Calu3 (cell line): ENCODE data around the gene GRIK1. TPM values are rescaled to one million over a fixed set of nuclear protein-coding genes. Genes with fewer than 3 reads are reported as not detected.

Experiments
- BruUV-seq: library from RNA; stranded (reverse); fragments of 400-500 nt; replicated peaks from 2 replicates; lab custom pipeline; 2021; lab: Mats Ljungman, UMichigan
- CTCF ChIA-PET: fragments of 300-600 bp; sonication (Branson Sonifier 250); formaldehyde crosslinking; loops from one replicate; lab custom pipeline; 2022; ENCODE audit warnings: antibody characterized with exemption; lab: Charles Lee
- DNase-seq: peaks from one replicate; pipeline ENCODE4 v3.0.0; 2022
- H3K27ac Mint-ChIP-seq: one replicate; pipeline ENCODE4 v1.8.0; 2022; ENCODE audit warnings: mixed read lengths; ENCODE audit not compliant: unreplicated experiment
- H3K27me3 Mint-ChIP-seq: one replicate; pipeline ENCODE4 v1.8.0; 2022; ENCODE audit warnings: mixed read lengths; ENCODE audit not compliant: unreplicated experiment
- H3K36me3 Mint-ChIP-seq: one replicate; pipeline ENCODE4 v1.8.0; 2022; ENCODE audit warnings: mild to moderate bottlenecking, moderate library complexity, mixed read lengths; ENCODE audit not compliant: insufficient read depth, unreplicated experiment
- H3K4me1 Mint-ChIP-seq: one replicate; pipeline ENCODE4 v1.8.0; 2022; ENCODE audit warnings: mild to moderate bottlenecking, low read depth, mixed read lengths; ENCODE audit not compliant: unreplicated experiment
- H3K4me3 Mint-ChIP-seq: one replicate; pipeline ENCODE4 v1.8.0; 2022; ENCODE audit warnings: mild to moderate bottlenecking, low read depth, moderate library complexity, mixed read lengths; ENCODE audit not compliant: unreplicated experiment
- H3K9me3 Mint-ChIP-seq: one replicate; pipeline ENCODE4 v1.8.0; 2022; ENCODE audit warnings: low read depth, mixed read lengths; ENCODE audit not compliant: unreplicated experiment
- CTCF ChIP-seq: fragments of 200-600 bp; IDR thresholded peaks from one replicate; pipeline ENCODE4 v1.8.0; 2022; ENCODE audit warnings: antibody characterized with exemption; ENCODE audit not compliant: unreplicated experiment
- intact Hi-C: fragments of 100-400 bp; cut with micrococcal nuclease; formaldehyde crosslinking; loops from one replicate; pipeline ENCODE4 v1.10.0; 2022; ENCODE audit not compliant: unreplicated experiment
- total RNA-seq: library from RNA; stranded (reverse); gene quantifications from 2 replicates; pipeline ENCODE4 v1.2.3, GENCODE V29; 2022

GRIK1 gene
- total RNA-seq, 1 experiment from 2014 or later, result not detected

- Mint-ChIP-seq H3K9me3 (no peaks in the 10 kb centered on the region), H3K27me3 (no peaks in the 10 kb centered on the region), H3K36me3 (no peaks in the 10 kb centered on the region), H3K27ac (no peak overlapping the region), H3K4me3 (no peak overlapping the region), H3K4me1 (no peaks in the 10 kb centered on the region)
- intact Hi-C loops, result no loop called here
- DNase-seq, result no peak
- CTCF ChIA-PET, result no interaction called here
- no TSS peak for BruUV-seq
- TF ChIP-seq CTCF, result no peak
Observed at GRCh38 chr21:29904359-29905282, 35.2 kb downstream of the GRIK1 start.

- Mint-ChIP-seq H3K27me3 (peaks cover 25% of the 10 kb centered on the region), H3K4me1 (no peaks in the 10 kb centered on the region), H3K36me3 (no peaks in the 10 kb centered on the region), H3K9me3 (no peaks in the 10 kb centered on the region), H3K27ac (no peak overlapping the region), H3K4me3 (no peak overlapping the region)
- DNase-seq, result no peak
- CTCF ChIA-PET, result no interaction called here
- no TSS peak for BruUV-seq
- TF ChIP-seq CTCF, result no peak
- intact Hi-C loops, result no loop called here
Observed at GRCh38 chr21:29896884-29897283, 42.9 kb downstream of the GRIK1 start.

- H3K4me1 Mint-ChIP-seq, result no peaks in the 10 kb centered on the region
- TF ChIP-seq CTCF, result no peak
- intact Hi-C loops, result no loop called here
- peaks cover 25% of the 10 kb centered on the region for H3K27me3 Mint-ChIP-seq
- H3K9me3 Mint-ChIP-seq, result no peaks in the 10 kb centered on the region
- H3K4me3 Mint-ChIP-seq, result no peak overlapping the region
- no TSS peak for BruUV-seq
- DNase-seq, result no peak
- H3K27ac Mint-ChIP-seq, result no peak overlapping the region
- H3K36me3 Mint-ChIP-seq, result no peaks in the 10 kb centered on the region
- CTCF ChIA-PET, result no interaction called here
Observed at GRCh38 chr21:29893687-29894086, 46.1 kb downstream of the GRIK1 start.

DNA sequence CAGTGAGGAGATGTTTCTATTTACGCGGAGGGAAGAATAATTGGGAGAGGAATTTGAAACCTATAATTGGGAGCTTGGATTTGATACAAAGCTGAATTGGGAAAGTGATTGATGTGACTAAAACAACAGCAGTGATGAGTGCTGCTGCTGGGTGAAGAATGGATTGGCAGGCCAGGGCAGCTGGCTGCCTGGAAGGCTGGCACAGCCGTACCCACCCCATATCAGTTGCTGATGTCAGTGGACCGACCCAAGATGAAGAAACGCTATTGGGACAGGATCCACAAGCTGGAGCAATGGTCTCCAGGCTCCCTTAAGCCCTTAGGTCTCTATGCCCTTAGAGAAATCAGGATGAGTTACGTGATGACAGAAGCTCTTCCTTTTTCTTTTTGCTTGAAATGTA, 47.4 kb downstream of the GRIK1 start:
- Mint-ChIP-seq H3K9me3 (no peaks in the 10 kb centered on the region), H3K4me3 (no peak overlapping the region), H3K27ac (no peak overlapping the region), H3K27me3 (peaks cover 25% of the 10 kb centered on the region), H3K36me3 (no peaks in the 10 kb centered on the region), H3K4me1 (peaks cover 8% of the 10 kb centered on the region)
- intact Hi-C loops, result no loop called here
- no peak for DNase-seq
- BruUV-seq, result no TSS peak
- CTCF ChIA-PET, result no interaction called here
- TF ChIP-seq CTCF, result no peak
